ENCODE results near the gene SLC23A1.
A peak's percentile ranks its signal among the peaks of the same experiment; 100 is the strongest.

The SLC23A1 gene

GRCh38 chr5:139386050-139386438, 2.9 kb upstream of the SLC23A1 start:
- H3K4me3 ChIP-seq (replicated peaks; ENCODE audit: insufficient read depth, low read length): no peak overlapping the region
- peak overlapping the region; percentile 87 for H3K27ac ChIP-seq (replicated peaks)
- DNase-seq (ENCODE audit: low read depth in 1 of 2, low spot score in 1 of 2): peak; percentile 76 to 81
- peak; percentile 30; the same call in 1 of the 2 replicates for TF ChIP-seq POLR2AphosphoS5 (IDR thresholded peaks at IDR 0.05; ENCODE audit: low read depth)
- no peak for TF ChIP-seq SPI1 (IDR thresholded peaks at IDR 0.05; ENCODE audit: borderline replicate concordance, low read depth)
- no peak for TF ChIP-seq REST (IDR thresholded peaks at IDR 0.05; ENCODE audit: insufficient replicate concordance, low read depth)
- TF ChIP-seq GABPA (IDR thresholded peaks at IDR 0.05; ENCODE audit: low read depth): no peak
- TF ChIP-seq CTCF (IDR thresholded peaks at IDR 0.05; ENCODE audit: insufficient read depth, low read length): no peak
- H3K27me3 ChIP-seq (ENCODE audit: insufficient read depth, poor library complexity, severe bottlenecking): no peaks in the 10 kb centered on the region

- no peak for TF ChIP-seq CTCF (IDR thresholded peaks at IDR 0.05; ENCODE audit: insufficient read depth, low read length)
- TF ChIP-seq POLR2AphosphoS5 (IDR thresholded peaks at IDR 0.05; ENCODE audit: low read depth): no peak
- no peak for TF ChIP-seq SPI1 (IDR thresholded peaks at IDR 0.05; ENCODE audit: borderline replicate concordance, low read depth)
- TF ChIP-seq GABPA (IDR thresholded peaks at IDR 0.05; ENCODE audit: low read depth): no peak
- no peak for TF ChIP-seq REST (IDR thresholded peaks at IDR 0.05; ENCODE audit: insufficient replicate concordance, low read depth)
- H3K4me3 ChIP-seq (replicated peaks; ENCODE audit: insufficient read depth, low read length): no peak overlapping the region
- peak overlapping the region; percentile 87 for H3K27ac ChIP-seq (replicated peaks)
- no peaks in the 10 kb centered on the region for H3K27me3 ChIP-seq (ENCODE audit: insufficient read depth, poor library complexity, severe bottlenecking)
- peak in 1 of 2 experiments; percentile 44 for DNase-seq (ENCODE audit: low read depth in 1 of 2, low spot score in 1 of 2)
These were observed 2.3 kb upstream of the SLC23A1 start for GRCh38 chr5:139385061-139386049.

GRCh38 chr5:139384591-139385051, 1.5 kb upstream of the SLC23A1 start:
- TF ChIP-seq POLR2AphosphoS5 (IDR thresholded peaks at IDR 0.05; ENCODE audit: low read depth): no peak
- Histone ChIP-seq H3K27ac (replicated peaks) (peak overlapping the region; percentile 87), H3K4me3 (replicated peaks; ENCODE audit: insufficient read depth, low read length) (no peak overlapping the region), H3K27me3 (ENCODE audit: insufficient read depth, poor library complexity, severe bottlenecking) (no peaks in the 10 kb centered on the region)
- no peak for DNase-seq (ENCODE audit: low read depth in 1 of 2, low spot score in 1 of 2)

- Histone ChIP-seq H3K4me3 (replicated peaks; ENCODE audit: insufficient read depth, low read length) (no peak overlapping the region), H3K27ac (replicated peaks) (peak overlapping the region; percentile 87; the same call in 1 of the 2 replicates), H3K27me3 (ENCODE audit: insufficient read depth, poor library complexity, severe bottlenecking) (no peaks in the 10 kb centered on the region)
- no peak for DNase-seq (ENCODE audit: low read depth in 1 of 2, low spot score in 1 of 2)
- no peak for TF ChIP-seq CTCF (IDR thresholded peaks at IDR 0.05; ENCODE audit: insufficient read depth, low read length)
These were observed 995 bp upstream of the SLC23A1 start for GRCh38 chr5:139383993-139384590.

All from HL-60 (cell line).